ENCODE data around the gene CTIF. TPM values are rescaled to one million over a fixed set of nuclear protein-coding genes. Genes with fewer than 3 reads are reported as not detected.

CTIF gene
- total RNA-seq, 1 donor from 2014 or later: 60.0 TPM

DNA sequence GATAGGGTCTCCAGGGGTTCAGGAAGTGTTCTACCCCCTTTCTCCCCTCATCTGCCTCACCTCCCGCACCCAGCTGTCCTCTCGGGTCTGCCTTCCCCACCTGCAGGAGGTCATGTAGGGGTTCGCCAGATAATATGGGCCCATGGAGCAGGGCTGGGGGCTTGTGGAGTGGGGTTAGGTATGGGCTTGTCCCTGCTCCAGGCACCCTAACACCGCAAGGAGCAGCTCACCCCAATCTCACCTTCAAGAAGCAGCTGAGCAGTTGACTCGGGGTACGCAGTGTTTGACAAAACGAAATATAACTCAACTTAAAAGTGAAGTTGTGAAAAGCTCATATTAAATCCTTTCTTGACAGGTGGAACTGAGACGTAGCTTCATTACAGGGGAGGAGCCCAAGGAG is 99.6 kb downstream of the CTIF start:
- Histone ChIP-seq H3K4me1 (peaks cover 17% of the 10 kb centered on the region), H3K27ac (replicated peaks) (no peak overlapping the region), H3K27me3 (ENCODE audit: low read depth) (no peaks in the 10 kb centered on the region), H3K36me3 (peaks cover 5% of the 10 kb centered on the region), H3K9me3 (replicated peaks) (no peaks in the 10 kb centered on the region), H3K4me3 (no peak overlapping the region)
- no peak for DNase-seq
- intact Hi-C loops (cut with micrococcal nuclease): no loop called here
- TF ChIP-seq, protein P1, sequence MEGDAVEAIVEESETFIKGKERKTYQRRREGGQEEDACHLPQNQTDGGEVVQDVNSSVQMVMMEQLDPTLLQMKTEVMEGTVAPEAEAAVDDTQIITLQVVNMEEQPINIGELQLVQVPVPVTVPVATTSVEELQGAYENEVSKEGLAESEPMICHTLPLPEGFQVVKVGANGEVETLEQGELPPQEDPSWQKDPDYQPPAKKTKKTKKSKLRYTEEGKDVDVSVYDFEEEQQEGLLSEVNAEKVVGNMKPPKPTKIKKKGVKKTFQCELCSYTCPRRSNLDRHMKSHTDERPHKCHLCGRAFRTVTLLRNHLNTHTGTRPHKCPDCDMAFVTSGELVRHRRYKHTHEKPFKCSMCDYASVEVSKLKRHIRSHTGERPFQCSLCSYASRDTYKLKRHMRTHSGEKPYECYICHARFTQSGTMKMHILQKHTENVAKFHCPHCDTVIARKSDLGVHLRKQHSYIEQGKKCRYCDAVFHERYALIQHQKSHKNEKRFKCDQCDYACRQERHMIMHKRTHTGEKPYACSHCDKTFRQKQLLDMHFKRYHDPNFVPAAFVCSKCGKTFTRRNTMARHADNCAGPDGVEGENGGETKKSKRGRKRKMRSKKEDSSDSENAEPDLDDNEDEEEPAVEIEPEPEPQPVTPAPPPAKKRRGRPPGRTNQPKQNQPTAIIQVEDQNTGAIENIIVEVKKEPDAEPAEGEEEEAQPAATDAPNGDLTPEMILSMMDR (IDR thresholded peaks at IDR 0.05; ENCODE audit: borderline replicate concordance): no peak

DNA sequence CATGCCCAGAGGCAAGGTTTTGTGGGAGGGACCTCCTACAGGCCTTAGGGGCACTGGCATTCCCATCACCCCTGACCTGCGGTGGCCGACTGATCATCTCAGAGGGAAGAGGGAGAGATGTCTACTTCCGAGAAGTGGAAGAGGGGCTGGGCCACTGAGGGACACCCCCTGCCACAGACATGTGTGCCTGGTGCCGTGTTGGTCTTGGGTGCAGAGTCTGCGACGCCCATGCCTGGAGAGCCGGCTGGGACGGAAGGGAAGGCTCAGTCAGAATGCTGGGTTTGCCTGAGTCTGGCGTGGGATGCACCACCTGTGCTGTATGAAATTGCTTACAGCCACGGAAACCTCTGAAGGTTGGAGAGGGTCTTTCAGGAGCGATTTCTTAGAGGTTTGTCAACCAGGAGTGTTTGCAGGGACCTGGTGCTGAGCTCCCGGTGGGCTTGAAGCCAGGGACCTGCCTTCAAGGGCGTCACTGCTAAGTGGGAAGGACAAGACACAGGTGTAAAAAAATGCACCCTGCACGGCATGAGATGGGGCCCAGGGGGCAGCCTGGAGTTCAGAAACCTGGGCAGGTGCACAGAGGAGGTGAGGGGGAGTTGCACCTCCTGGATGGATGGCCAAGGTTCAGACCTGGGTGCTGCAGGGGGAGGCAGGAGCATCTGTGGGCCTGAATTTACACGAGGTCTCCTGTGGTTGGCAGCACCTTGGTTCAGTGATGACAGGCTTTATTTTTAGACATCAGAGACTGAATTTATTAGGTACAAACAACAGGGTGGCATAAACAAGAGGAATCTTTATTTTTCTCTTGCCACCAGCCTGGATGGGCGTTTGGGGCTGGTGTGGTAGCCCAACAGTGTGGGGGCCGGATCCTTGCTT is 100.3 kb downstream of the CTIF start:
- DNase-seq: no peak
- Histone ChIP-seq H3K9me3 (replicated peaks) (no peaks in the 10 kb centered on the region), H3K4me1 (peaks cover 17% of the 10 kb centered on the region), H3K4me3 (no peak overlapping the region), H3K27ac (replicated peaks) (no peak overlapping the region), H3K36me3 (peaks cover 5% of the 10 kb centered on the region), H3K27me3 (ENCODE audit: low read depth) (no peaks in the 10 kb centered on the region)
- TF ChIP-seq, protein P1 (IDR thresholded peaks at IDR 0.05; ENCODE audit: borderline replicate concordance): no peak
- intact Hi-C loops (cut with micrococcal nuclease): no loop called here

DNA sequence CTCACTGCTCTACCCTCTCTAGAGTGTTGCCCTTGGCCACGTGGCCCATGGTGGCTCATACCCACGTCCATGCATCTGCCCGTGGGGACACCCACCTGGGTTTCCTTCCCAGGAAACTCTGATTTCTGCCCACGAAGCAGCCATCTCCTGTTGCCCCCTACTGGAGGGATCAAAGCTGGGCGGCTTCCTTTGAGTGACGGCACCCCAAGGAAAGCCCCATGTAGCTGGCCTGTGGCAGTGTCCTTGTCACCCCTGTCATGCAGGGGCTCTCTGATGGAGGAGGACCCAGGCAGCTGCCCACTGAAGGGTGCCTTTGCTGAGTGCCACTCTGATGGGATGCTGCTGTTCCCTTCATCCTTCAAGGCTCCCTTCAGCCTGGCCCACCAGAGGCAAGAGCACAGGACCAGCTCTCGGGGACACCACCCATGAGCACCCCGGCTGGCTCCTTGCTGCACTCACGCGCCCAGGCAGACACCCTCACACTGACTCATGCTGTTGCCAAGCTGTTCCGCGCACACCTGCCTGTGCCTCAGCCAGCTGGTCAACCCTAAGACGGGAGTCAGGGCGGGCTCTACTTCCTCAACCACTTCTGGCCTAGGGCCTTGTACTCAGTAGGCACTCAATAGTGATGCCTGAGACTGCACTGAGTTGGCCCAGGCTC is 101.1 kb downstream of the CTIF start:
- intact Hi-C loops (cut with micrococcal nuclease): no loop called here
- peaks cover 5% of the 10 kb centered on the region for H3K36me3 ChIP-seq
- H3K9me3 ChIP-seq (replicated peaks): no peaks in the 10 kb centered on the region
- DNase-seq: no peak
- no peak overlapping the region for H3K27ac ChIP-seq (replicated peaks)
- peaks cover 17% of the 10 kb centered on the region for H3K4me1 ChIP-seq
- no peak overlapping the region for H3K4me3 ChIP-seq
- TF ChIP-seq, protein P1 (IDR thresholded peaks at IDR 0.05; ENCODE audit: borderline replicate concordance): peak; percentile 48
- H3K27me3 ChIP-seq (ENCODE audit: low read depth): no peaks in the 10 kb centered on the region

DNA sequence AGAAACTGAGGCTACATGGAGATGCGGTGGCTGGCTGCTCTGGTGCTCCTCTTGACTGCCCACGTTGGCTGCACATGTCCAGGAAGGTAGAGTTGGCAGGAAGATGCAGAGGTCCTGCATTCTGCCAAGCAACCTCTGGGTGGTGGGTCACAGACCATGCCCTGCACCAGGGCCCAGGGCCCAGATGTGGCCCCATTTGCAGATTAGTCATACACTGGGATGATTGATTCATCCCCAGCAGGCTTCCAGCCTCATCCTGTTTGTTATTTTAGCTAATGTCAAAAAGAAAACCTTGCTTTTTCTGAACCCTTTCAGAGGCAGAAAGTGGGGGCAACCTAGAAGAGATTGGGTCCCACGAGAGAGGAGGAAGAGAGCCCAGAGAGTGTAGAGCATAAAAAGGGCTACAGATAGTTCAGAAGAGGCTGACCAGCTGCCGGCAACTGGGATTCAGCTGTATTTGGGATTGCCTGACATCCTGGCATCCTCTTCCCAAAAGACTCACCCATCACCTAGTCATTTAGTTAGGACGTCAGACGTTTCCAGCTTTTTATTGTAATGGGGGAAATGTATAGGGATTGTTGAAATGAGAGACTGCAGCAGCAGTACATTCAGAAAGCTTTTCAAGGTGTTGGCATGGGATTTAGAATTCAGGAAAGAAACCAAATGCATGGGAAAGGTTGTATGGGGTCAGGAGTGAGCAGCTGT is 101.9 kb downstream of the CTIF start:
- no peak overlapping the region for H3K4me3 ChIP-seq
- H3K9me3 ChIP-seq (replicated peaks): no peaks in the 10 kb centered on the region
- no peak overlapping the region for H3K27ac ChIP-seq (replicated peaks)
- intact Hi-C loops (cut with micrococcal nuclease): no loop called here
- no peaks in the 10 kb centered on the region for H3K27me3 ChIP-seq (ENCODE audit: low read depth)
- no peak for DNase-seq
- peaks cover 5% of the 10 kb centered on the region for H3K36me3 ChIP-seq
- peaks cover 12% of the 10 kb centered on the region for H3K4me1 ChIP-seq
- TF ChIP-seq, protein P1 (IDR thresholded peaks at IDR 0.05; ENCODE audit: borderline replicate concordance): no peak

DNA sequence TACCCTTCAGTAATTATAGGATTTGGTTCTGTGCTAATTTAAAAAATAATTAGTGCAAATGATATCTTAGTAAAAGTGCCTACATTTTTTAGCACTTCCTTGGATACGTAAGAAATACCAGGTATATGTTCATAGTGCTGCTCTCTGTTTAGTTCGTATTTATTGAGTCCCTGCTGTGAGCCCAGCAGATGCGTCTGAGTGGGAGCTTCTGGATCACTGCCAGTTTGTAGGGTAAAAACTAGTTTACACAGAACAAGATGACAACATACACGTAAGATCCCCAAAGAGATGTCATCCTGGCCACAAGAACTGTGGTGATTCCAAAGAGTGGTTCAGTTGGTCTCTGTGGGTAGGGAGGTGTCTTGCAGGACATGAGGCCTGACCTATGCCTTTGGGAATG is 103.2 kb downstream of the CTIF start:
- TF ChIP-seq, protein P1 (IDR thresholded peaks at IDR 0.05; ENCODE audit: borderline replicate concordance): no peak
- intact Hi-C loops (cut with micrococcal nuclease): no loop called here
- no peak for DNase-seq
- no peaks in the 10 kb centered on the region for H3K27me3 ChIP-seq (ENCODE audit: low read depth)
- H3K27ac ChIP-seq (replicated peaks): no peak overlapping the region
- H3K9me3 ChIP-seq (replicated peaks): no peaks in the 10 kb centered on the region
- no peak overlapping the region for H3K4me3 ChIP-seq
- peaks cover 5% of the 10 kb centered on the region for H3K36me3 ChIP-seq
- H3K4me1 ChIP-seq: peaks cover 12% of the 10 kb centered on the region

Measured in left ventricle myocardium inferior (tissue), 1 donor.